Upper lobe of left lung (tissue), 4 donors: ENCODE results near the gene GAREM2.

Experiments used
- CTCF ChIP-seq, 6 experiments: fragments of 450-650 bp in 4 of 6; fragments of 200-600 bp in 2 of 6; sonication (generic) in 2 of 6; IDR thresholded peaks; one replicate each; pipeline ENCODE4 v1.5.1; 2016 to 2019; ENCODE audit warnings: antibody characterized with exemption in 6 of 6
- POLR2A ChIP-seq, 4 donors: fragments of 450-650 bp; IDR thresholded peaks; one replicate each; pipeline ENCODE4 v1.5.1; 2016 to 2017; ENCODE audit warnings: antibody characterized with exemption in 4 of 4, mild to moderate bottlenecking in 2 of 4

GRCh38 chr2:26128176-26128575, 44.7 kb upstream of the GAREM2 start:
- no peak for TF ChIP-seq CTCF (IDR thresholded peaks at IDR 0.05)
- TF ChIP-seq POLR2A (IDR thresholded peaks at IDR 0.05), result no peak
